PC-9 (cell line): ENCODE data around the gene FAM193B. TPM values are rescaled to one million over a fixed set of nuclear protein-coding genes. Genes with fewer than 3 reads are reported as not detected.

Experiments used
- BruUV-seq: library from RNA; stranded (reverse); fragments of 400-500 nt; replicated peaks from 2 replicates; lab custom pipeline; 2021; lab: Mats Ljungman, UMichigan
- CTCF ChIA-PET: fragments of 300-600 bp; sonication (Branson Sonifier 250); formaldehyde crosslinking; loops from one replicate; lab custom pipeline; 2022; ENCODE audit warnings: antibody characterized with exemption; lab: Charles Lee
- POLR2A ChIA-PET: fragments of 300-600 bp; sonication (Branson Sonifier 250); formaldehyde crosslinking; loops from one replicate; lab custom pipeline; 2022; ENCODE audit warnings: antibody characterized with exemption; ENCODE audit not compliant: unreplicated experiment; lab: Charles Lee
- DNase-seq, 2 experiments: peaks; one replicate each; pipeline versions ENCODE4 v3.0.0 to v3.0.0-alpha.2; 2015 to 2022; ENCODE audit warnings: mixed read lengths in 1 of 2
- H2AFZ ChIP-seq: fragments of 200-600 bp; sonication (generic); 2 replicates; pipeline ENCODE4 v1.8.1; 2017; ENCODE audit warnings: antibody characterized with exemption
- H3F3A ChIP-seq: fragments of 200-600 bp; sonication (generic); 2 replicates; pipeline ENCODE4 v1.8.1; 2017; ENCODE audit warnings: antibody characterized with exemption, mild to moderate bottlenecking, low read depth; ENCODE audit not compliant: insufficient read depth
- H3K27ac ChIP-seq: fragments of 200-600 bp; sonication (generic); 2 replicates; pipeline ENCODE4 v1.6.1; 2016; ENCODE audit warnings: mixed run types
- H3K27me3 ChIP-seq: fragments of 200-600 bp; sonication (generic); 2 replicates; pipeline ENCODE4 v1.6.1; 2016; ENCODE audit warnings: low read depth, mixed run types; ENCODE audit not compliant: insufficient read depth
- H3K36me3 ChIP-seq: fragments of 200-600 bp; sonication (generic); 2 replicates; pipeline ENCODE4 v1.6.1; 2016; ENCODE audit warnings: low read depth, mixed run types
- H3K4me1 ChIP-seq: fragments of 200-600 bp; sonication (generic); replicated peaks from 2 replicates; pipeline ENCODE4 v1.6.1; 2016; ENCODE audit warnings: mixed run types; ENCODE audit not compliant: insufficient read depth
- H3K4me2 ChIP-seq: fragments of 200-600 bp; sonication (generic); 2 replicates; pipeline ENCODE4 v1.6.1; 2017; ENCODE audit warnings: mixed run types
- H3K4me3 ChIP-seq: fragments of 200-600 bp; sonication (generic); 2 replicates; pipeline ENCODE4 v1.6.1; 2016; ENCODE audit warnings: mixed run types
- H3K79me2 ChIP-seq: fragments of 200-600 bp; sonication (generic); 2 replicates; pipeline ENCODE4 v1.6.1; 2017; ENCODE audit warnings: low read depth, mixed run types
- H3K9me2 ChIP-seq: fragments of 200-600 bp; sonication (generic); 2 replicates; pipeline ENCODE4 v1.8.1; 2017; ENCODE audit warnings: mild to moderate bottlenecking; ENCODE audit not compliant: insufficient read depth
- H3K9me3 ChIP-seq: fragments of 200-600 bp; sonication (generic); 2 replicates; pipeline ENCODE4 v1.8.1; 2016; ENCODE audit warnings: low read depth; ENCODE audit not compliant: insufficient read depth
- H4K20me1 ChIP-seq: fragments of 200-600 bp; sonication (generic); 2 replicates; pipeline ENCODE4 v1.8.1; 2017; ENCODE audit not compliant: insufficient read depth
- EZH2 ChIP-seq: fragments of 200-600 bp; sonication (generic); IDR thresholded peaks from 2 replicates; pipeline ENCODE4 v1.8.0; 2017; ENCODE audit warnings: antibody characterized with exemption, low read depth
- intact Hi-C: fragments of 100-400 bp; cut with micrococcal nuclease; formaldehyde crosslinking; loops from one replicate; pipeline ENCODE4 v1.10.0; 2022; ENCODE audit not compliant: unreplicated experiment
- total RNA-seq: library from RNA; stranded (reverse); gene quantifications from 2 replicates; pipeline ENCODE4 v1.2.3, GENCODE V29; 2021
- TF ChIP-seq, protein P1 (sequence below): fragments of 200-600 bp; sonication (generic); conservative IDR thresholded peaks from 2 replicates; pipeline ENCODE4 v1.6.1; 2017; ENCODE audit warnings: mixed run types, antibody characterized with exemption, mild to moderate bottlenecking, moderate library complexity

FAM193B gene
- total RNA-seq, 1 experiment from 2014 or later = 70.4 TPM

DNA sequence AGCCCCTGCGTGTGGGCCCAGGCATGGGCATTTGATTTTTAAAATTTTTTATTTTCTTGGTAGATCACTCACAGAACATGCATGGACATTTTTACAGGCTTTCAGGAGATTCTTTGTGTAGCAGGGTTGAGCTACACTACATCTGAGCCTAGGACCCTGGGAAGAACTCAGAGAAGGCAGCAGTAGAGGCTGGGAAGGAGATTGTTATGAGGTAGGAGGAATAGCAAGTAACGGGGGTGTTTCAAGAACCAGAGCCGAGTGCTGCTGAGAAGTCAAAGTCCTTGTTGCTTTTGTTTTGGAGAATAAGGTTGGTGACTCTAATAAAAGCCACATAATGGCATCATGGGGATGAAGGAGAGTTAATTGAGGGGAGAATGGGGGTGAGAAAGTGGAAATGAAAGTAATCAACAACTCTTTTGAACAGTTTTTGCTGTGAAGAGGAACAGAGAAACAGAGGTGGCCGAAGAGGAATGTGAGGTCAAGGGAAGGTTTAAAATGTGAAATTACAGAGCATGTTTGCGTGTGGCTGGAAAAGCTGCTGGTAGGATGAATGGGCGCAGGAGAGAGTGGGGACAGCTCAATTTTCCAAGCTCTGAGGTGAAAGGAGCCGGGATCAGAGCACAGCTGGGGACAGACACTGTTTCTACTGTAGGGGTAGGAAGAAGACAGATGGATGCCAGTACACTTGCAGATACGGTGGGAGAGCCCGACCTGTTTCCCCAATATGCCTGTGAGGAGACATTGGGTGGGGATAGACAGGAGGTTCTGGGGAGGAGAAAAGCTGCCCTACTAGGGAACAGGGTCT lies 52.3 kb downstream of the FAM193B start:
- Histone ChIP-seq H3K4me3 (no peak overlapping the region), H3K36me3 (no peaks in the 10 kb centered on the region), H2AFZ (no peak overlapping the region), H3K27ac (no peak overlapping the region), H3K79me2 (no peaks in the 10 kb centered on the region), H3K4me2 (no peak overlapping the region), H3K9me3 (no peaks in the 10 kb centered on the region), H3K4me1 (peaks cover 6% of the 10 kb centered on the region; the same call in 1 of the 2 replicates), H3F3A (peaks cover 12% of the 10 kb centered on the region; the same call in 1 of the 2 replicates), H3K9me2 (no peaks in the 10 kb centered on the region), H4K20me1 (no peaks in the 10 kb centered on the region), H3K27me3 (no peaks in the 10 kb centered on the region)
- no peak for DNase-seq
- no TSS peak for BruUV-seq
- no peak for TF ChIP-seq EZH2
- TF ChIP-seq, protein P1, sequence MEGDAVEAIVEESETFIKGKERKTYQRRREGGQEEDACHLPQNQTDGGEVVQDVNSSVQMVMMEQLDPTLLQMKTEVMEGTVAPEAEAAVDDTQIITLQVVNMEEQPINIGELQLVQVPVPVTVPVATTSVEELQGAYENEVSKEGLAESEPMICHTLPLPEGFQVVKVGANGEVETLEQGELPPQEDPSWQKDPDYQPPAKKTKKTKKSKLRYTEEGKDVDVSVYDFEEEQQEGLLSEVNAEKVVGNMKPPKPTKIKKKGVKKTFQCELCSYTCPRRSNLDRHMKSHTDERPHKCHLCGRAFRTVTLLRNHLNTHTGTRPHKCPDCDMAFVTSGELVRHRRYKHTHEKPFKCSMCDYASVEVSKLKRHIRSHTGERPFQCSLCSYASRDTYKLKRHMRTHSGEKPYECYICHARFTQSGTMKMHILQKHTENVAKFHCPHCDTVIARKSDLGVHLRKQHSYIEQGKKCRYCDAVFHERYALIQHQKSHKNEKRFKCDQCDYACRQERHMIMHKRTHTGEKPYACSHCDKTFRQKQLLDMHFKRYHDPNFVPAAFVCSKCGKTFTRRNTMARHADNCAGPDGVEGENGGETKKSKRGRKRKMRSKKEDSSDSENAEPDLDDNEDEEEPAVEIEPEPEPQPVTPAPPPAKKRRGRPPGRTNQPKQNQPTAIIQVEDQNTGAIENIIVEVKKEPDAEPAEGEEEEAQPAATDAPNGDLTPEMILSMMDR = no peak
- intact Hi-C loops = loop anchor here (1.0 to 2.0 kb wide), 5 partner anchors 47 to 388 kb away; no protein-coding TSS in a partner anchor
- ChIA-PET POLR2A (interaction anchor here (0.6 to 0.7 kb wide), 2 partner anchors 76 to 112 kb away, joined by 4 read pairs; no protein-coding TSS in a partner anchor), CTCF (interaction anchor here (0.5 to 1.5 kb wide), 5 partner anchors 28 to 139 kb away, joined by 3 to 9 read pairs (median 4); partner anchors contain the start of gene GRK6)

DNA sequence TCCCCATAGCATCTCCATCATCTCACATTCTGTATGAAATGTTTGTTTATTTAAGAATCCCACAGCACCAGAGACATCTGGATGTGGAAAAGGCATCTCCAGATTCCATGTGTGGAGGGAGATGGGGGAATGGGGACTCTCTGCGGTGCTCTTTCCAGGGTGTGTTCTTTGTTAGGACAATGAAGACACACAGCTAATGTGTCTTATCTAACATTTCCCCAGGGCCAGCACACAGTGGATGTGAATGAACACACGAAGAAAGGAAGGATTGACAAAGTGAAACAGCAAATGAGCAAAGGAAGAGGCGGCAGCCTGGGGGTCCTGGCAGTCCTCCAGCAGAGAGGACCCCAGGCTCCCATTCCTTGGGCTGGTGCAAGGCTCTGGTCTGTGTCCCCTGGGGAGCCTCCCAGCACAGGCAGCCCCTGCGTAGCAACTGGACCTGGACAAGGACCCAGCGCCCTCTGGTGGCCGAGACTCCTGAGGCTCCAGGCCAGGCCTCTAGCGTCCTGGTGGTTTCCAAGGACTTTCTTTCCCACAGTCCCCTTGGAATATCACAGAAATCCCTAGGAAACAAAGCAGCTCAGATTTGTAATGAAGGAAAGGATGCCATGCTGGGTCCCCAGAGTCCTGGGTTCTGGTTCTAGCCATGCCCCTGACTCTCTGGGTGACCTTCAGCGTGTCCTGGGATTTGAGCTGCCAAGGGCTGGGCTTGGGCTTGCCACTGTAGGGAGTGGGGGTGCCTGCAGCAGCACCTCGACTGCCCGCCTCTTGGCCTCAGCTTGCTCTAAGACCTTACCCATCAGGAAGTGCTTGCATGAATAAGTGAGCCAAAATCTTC lies 53.5 kb downstream of the FAM193B start:
- CTCF ChIA-PET = interaction anchor here (0.5 to 1.5 kb wide), 7 partner anchors 27 to 487 kb away, joined by 3 to 9 read pairs (median 4); partner anchors contain the start of gene GRK6
- no peak for TF ChIP-seq EZH2
- TF ChIP-seq, protein P1 = peak; percentile 91
- H3K9me3 ChIP-seq = no peaks in the 10 kb centered on the region
- peaks cover 17% of the 10 kb centered on the region; the same call in 1 of the 2 replicates for H3F3A ChIP-seq
- POLR2A ChIA-PET = no interaction called here
- H3K27ac ChIP-seq = no peak overlapping the region
- intact Hi-C loops = loop anchor here (1.0 to 2.0 kb wide), 5 partner anchors 46 to 387 kb away; no protein-coding TSS in a partner anchor
- no peak overlapping the region for H3K4me3 ChIP-seq
- DNase-seq = peak; percentile 63 to 86
- no peaks in the 10 kb centered on the region for H3K36me3 ChIP-seq
- H4K20me1 ChIP-seq = no peaks in the 10 kb centered on the region
- H3K9me2 ChIP-seq = no peaks in the 10 kb centered on the region
- BruUV-seq = no TSS peak
- peaks cover 5% of the 10 kb centered on the region for H3K79me2 ChIP-seq
- H3K27me3 ChIP-seq = no peaks in the 10 kb centered on the region
- no peak overlapping the region for H3K4me2 ChIP-seq
- peaks cover 10% of the 10 kb centered on the region for H3K4me1 ChIP-seq
- no peak overlapping the region for H2AFZ ChIP-seq

DNA sequence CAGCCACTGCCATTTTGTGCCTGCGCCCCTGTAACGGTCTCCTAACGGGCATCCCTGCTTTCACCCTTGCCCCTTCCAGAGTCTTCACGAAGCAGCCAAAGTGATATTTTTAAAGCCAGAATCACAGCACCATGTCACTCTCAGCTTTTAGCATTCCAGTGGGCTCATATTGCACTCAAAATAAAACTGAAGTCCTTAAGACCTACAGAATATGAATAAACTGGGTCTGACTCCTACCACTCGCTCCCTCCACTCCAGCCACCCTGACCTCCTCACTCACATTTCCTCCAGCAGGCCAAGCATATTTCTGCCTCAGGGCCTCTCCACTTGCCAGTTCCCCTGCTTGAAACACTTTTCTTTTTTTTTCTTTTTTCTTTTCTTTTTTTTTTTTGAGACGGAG lies 54.5 kb downstream of the FAM193B start:
- Histone ChIP-seq H3K4me2 (no peak overlapping the region), H3K9me3 (no peaks in the 10 kb centered on the region), H3K4me3 (no peak overlapping the region), H3K27me3 (no peaks in the 10 kb centered on the region), H3F3A (peaks cover 28% of the 10 kb centered on the region; the same call in 1 of the 2 replicates), H3K27ac (no peak overlapping the region), H4K20me1 (no peaks in the 10 kb centered on the region), H3K79me2 (peaks cover 15% of the 10 kb centered on the region), H3K4me1 (peaks cover 21% of the 10 kb centered on the region), H3K9me2 (no peaks in the 10 kb centered on the region), H3K36me3 (no peaks in the 10 kb centered on the region), H2AFZ (no peak overlapping the region)
- no peak for DNase-seq
- intact Hi-C loops = loop anchor here (2.0 to 5.0 kb wide), 2 partner anchors 181 to 368 kb away; partner anchors contain the start of gene NSD1
- BruUV-seq = no TSS peak
- no peak for TF ChIP-seq EZH2
- TF ChIP-seq, protein P1 = no peak
- CTCF ChIA-PET = no interaction called here
- POLR2A ChIA-PET = interaction anchor here (0.6 kb wide), 1 partner anchor 1132 kb away, joined by 3 read pairs; no protein-coding TSS in a partner anchor
